ENCODE measurements around the gene GLI3. TPM values are rescaled to one million over a fixed set of nuclear protein-coding genes. Genes with fewer than 3 reads are reported as not detected.

The GLI3 gene
- total and polyA plus RNA-seq, 9 donors = 7.6 to 25.2 (median 15.6) TPM

- no peaks in the 10 kb centered on the region for H3K9me3 ChIP-seq (replicated peaks; ENCODE audit: control insufficient read depth, low read depth, low read length)
- H3K27me3 ChIP-seq (ENCODE audit: control insufficient read depth, insufficient read depth, low read length) = no peaks in the 10 kb centered on the region
- no peak overlapping the region for H3K4me3 ChIP-seq (ENCODE audit: low read length)
- no CpG with 5 or more reads among the region's 3 CpGs for whole genome bisulfite sequencing (ENCODE audit: insufficient coverage)
- peaks cover 2% of the 10 kb centered on the region for H3K36me3 ChIP-seq (ENCODE audit: control insufficient read depth, insufficient read depth, low read length)
- H3K27ac ChIP-seq (ENCODE audit: low read length) = no peak overlapping the region
- H3K4me1 ChIP-seq (ENCODE audit: control insufficient read depth, insufficient read depth, low read length) = peaks cover 32% of the 10 kb centered on the region
- no peak for DNase-seq
Measured at GRCh38 chr7:42103020-42103419, 134.0 kb downstream of the GLI3 start.

DNA sequence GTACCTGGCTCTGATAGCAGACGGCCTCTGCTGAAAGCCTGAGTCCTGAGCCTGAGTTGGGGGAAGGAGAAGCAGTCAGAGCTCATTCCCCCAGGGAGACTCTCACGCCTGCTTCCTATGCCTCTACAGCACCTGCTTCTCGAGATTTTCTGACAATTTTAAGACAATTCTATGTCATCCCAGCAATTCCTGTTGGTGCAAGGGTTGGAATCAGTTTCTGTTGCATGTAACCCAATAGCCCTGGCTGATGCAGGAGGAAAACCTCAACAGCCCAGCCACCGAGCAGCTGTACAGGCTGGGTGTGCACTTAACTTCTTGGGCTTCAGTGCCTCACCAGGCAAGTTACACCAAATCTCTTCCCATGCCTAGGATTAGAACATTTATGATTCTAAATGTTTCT, 134.7 kb downstream of the GLI3 start:
- WGBS (ENCODE audit: insufficient coverage) = 100% methylated on average over 1 of the region's 4 CpGs

GRCh38 chr7:42100156-42100508, 136.9 kb downstream of the GLI3 start:
- 100% methylated on average over 1 of the region's 2 CpGs for WGBS (ENCODE audit: insufficient coverage)
- Histone ChIP-seq H3K27me3 (ENCODE audit: control insufficient read depth, insufficient read depth, low read length) (no peaks in the 10 kb centered on the region), H3K36me3 (ENCODE audit: control insufficient read depth, insufficient read depth, low read length) (peaks cover 2% of the 10 kb centered on the region), H3K4me1 (ENCODE audit: control insufficient read depth, insufficient read depth, low read length) (peaks cover 31% of the 10 kb centered on the region), H3K4me3 (ENCODE audit: low read length) (no peak overlapping the region), H3K27ac (ENCODE audit: low read length) (no peak overlapping the region), H3K9me3 (replicated peaks; ENCODE audit: control insufficient read depth, low read depth, low read length) (no peaks in the 10 kb centered on the region)
- no peak for DNase-seq

More for the DNA sequence above, 134.7 kb downstream of the GLI3 start:
- Histone ChIP-seq H3K27ac (ENCODE audit: low read length) (no peak overlapping the region), H3K4me1 (ENCODE audit: control insufficient read depth, insufficient read depth, low read length) (peaks cover 32% of the 10 kb centered on the region), H3K9me3 (replicated peaks; ENCODE audit: control insufficient read depth, low read depth, low read length) (no peaks in the 10 kb centered on the region), H3K4me3 (ENCODE audit: low read length) (no peak overlapping the region), H3K36me3 (ENCODE audit: control insufficient read depth, insufficient read depth, low read length) (peaks cover 2% of the 10 kb centered on the region), H3K27me3 (ENCODE audit: control insufficient read depth, insufficient read depth, low read length) (no peaks in the 10 kb centered on the region)
- DNase-seq = no peak

GRCh38 chr7:42099470-42100155, 137.4 kb downstream of the GLI3 start:
- H3K4me1 ChIP-seq (ENCODE audit: control insufficient read depth, insufficient read depth, low read length) = peaks cover 31% of the 10 kb centered on the region
- H3K9me3 ChIP-seq (replicated peaks; ENCODE audit: control insufficient read depth, low read depth, low read length) = no peaks in the 10 kb centered on the region
- peaks cover 5% of the 10 kb centered on the region for H3K36me3 ChIP-seq (ENCODE audit: control insufficient read depth, insufficient read depth, low read length)
- no peaks in the 10 kb centered on the region for H3K27me3 ChIP-seq (ENCODE audit: control insufficient read depth, insufficient read depth, low read length)
- no peak overlapping the region for H3K27ac ChIP-seq (ENCODE audit: low read length)
- no peak for DNase-seq
- H3K4me3 ChIP-seq (ENCODE audit: low read length) = no peak overlapping the region
- 100% methylated on average over 1 of the region's 8 CpGs for WGBS (ENCODE audit: insufficient coverage)

DNA sequence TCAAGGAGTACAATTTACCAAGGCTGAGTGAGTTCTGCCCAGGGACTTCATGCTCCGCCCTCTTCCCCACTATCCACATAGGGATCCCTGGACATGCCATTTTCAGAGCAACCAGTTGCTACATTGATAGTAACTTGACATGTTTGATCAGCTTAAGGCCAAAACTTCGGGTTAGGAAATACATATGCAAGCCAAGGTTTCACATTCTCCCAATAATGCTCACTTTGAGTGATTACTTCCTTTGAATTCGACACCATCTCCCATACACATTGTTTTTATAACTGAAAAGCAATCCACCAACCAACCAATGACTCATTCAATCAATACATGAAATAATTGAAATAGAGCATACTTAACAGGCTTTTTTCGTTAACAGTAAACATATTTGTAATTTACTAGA, 137.9 kb downstream of the GLI3 start:
- Histone ChIP-seq H3K36me3 (ENCODE audit: control insufficient read depth, insufficient read depth, low read length) (peaks cover 5% of the 10 kb centered on the region), H3K27ac (ENCODE audit: low read length) (no peak overlapping the region), H3K27me3 (ENCODE audit: control insufficient read depth, insufficient read depth, low read length) (no peaks in the 10 kb centered on the region), H3K9me3 (replicated peaks; ENCODE audit: control insufficient read depth, low read depth, low read length) (no peaks in the 10 kb centered on the region), H3K4me3 (ENCODE audit: low read length) (no peak overlapping the region), H3K4me1 (ENCODE audit: control insufficient read depth, insufficient read depth, low read length) (peaks cover 31% of the 10 kb centered on the region)
- no CpG with 5 or more reads among the region's 4 CpGs for WGBS (ENCODE audit: insufficient coverage)
- no peak for DNase-seq

DNA sequence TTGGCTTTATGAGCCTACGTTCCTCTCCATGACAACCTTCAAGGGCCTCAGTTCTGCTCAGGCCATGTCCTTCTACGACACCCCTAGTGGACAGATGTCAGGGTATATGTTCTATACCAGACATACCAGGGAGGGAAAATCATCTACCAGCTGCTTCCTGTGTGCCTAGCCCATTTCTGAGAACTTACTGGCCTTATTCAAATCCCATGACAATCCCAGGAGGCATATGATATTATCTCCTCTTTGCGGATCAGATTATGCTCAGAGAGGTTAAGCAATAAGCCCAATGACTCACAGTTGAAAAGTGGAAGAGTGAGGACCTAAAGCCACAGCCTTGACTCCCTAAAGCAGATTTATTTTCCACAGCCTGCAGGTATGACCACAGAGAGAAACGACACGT, 139.3 kb downstream of the GLI3 start:
- Histone ChIP-seq H3K27me3 (ENCODE audit: control insufficient read depth, insufficient read depth, low read length) (no peaks in the 10 kb centered on the region), H3K4me3 (ENCODE audit: low read length) (no peak overlapping the region), H3K36me3 (ENCODE audit: control insufficient read depth, insufficient read depth, low read length) (peaks cover 5% of the 10 kb centered on the region), H3K4me1 (ENCODE audit: control insufficient read depth, insufficient read depth, low read length) (peaks cover 29% of the 10 kb centered on the region), H3K27ac (ENCODE audit: low read length) (peak overlapping the region; percentile 69), H3K9me3 (replicated peaks; ENCODE audit: control insufficient read depth, low read depth, low read length) (no peaks in the 10 kb centered on the region)
- no CpG with 5 or more reads among the region's 5 CpGs for WGBS (ENCODE audit: insufficient coverage)
- DNase-seq = peak; percentile 53

- 24% methylated on average over 3 of the region's 11 CpGs for WGBS (ENCODE audit: insufficient coverage)
- H3K9me3 ChIP-seq (replicated peaks; ENCODE audit: control insufficient read depth, low read depth, low read length) = no peaks in the 10 kb centered on the region
- H3K27me3 ChIP-seq (ENCODE audit: control insufficient read depth, insufficient read depth, low read length) = no peaks in the 10 kb centered on the region
- no peak overlapping the region for H3K4me3 ChIP-seq (ENCODE audit: low read length)
- peak; percentile 86 for DNase-seq
- H3K4me1 ChIP-seq (ENCODE audit: control insufficient read depth, insufficient read depth, low read length) = peaks cover 31% of the 10 kb centered on the region
- peaks cover 3% of the 10 kb centered on the region for H3K36me3 ChIP-seq (ENCODE audit: control insufficient read depth, insufficient read depth, low read length)
- peak overlapping the region; percentile 69 for H3K27ac ChIP-seq (ENCODE audit: low read length)
Measured at GRCh38 chr7:42096681-42097561, 140.1 kb downstream of the GLI3 start.

- DNase-seq = no peak
Measured at GRCh38 chr7:42096268-42096667, 140.7 kb downstream of the GLI3 start.

DNA sequence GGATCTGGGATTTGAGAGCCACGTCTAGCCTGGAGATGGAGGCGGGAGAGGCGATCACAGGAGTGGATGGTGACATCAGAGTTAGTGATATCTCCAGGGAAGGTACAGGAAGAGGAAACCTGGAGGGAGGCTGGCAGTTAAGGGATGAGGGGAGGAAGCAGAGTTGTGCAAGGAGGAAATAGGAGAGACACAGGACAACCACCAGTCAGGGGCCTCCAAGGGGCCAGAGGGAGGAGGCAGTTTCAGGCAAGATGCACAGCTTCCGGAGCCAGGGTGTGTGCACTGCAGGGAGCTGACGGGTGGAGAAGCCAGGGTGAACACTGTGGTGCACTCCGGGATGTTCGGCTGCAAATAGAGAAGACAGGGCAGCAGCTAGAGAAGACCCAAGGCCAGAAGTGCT, 141.2 kb downstream of the GLI3 start:
- no peak overlapping the region for H3K27ac ChIP-seq (ENCODE audit: low read length)
- 45% methylated on average over 7 of the region's 7 CpGs for WGBS (ENCODE audit: insufficient coverage)

More at GRCh38 chr7:42096268-42096667, 140.7 kb downstream of the GLI3 start:
- WGBS (ENCODE audit: insufficient coverage) = 38% methylated on average over 3 of the region's 8 CpGs
- Histone ChIP-seq H3K9me3 (replicated peaks; ENCODE audit: control insufficient read depth, low read depth, low read length) (no peaks in the 10 kb centered on the region), H3K4me3 (ENCODE audit: low read length) (no peak overlapping the region), H3K27ac (ENCODE audit: low read length) (peak overlapping the region; percentile 69), H3K36me3 (ENCODE audit: control insufficient read depth, insufficient read depth, low read length) (peaks cover 3% of the 10 kb centered on the region), H3K4me1 (ENCODE audit: control insufficient read depth, insufficient read depth, low read length) (peaks cover 38% of the 10 kb centered on the region), H3K27me3 (ENCODE audit: control insufficient read depth, insufficient read depth, low read length) (no peaks in the 10 kb centered on the region)

GRCh38 chr7:42093349-42093905, 143.6 kb downstream of the GLI3 start:
- Histone ChIP-seq H3K36me3 (ENCODE audit: control insufficient read depth, insufficient read depth, low read length) (peaks cover 3% of the 10 kb centered on the region), H3K27me3 (ENCODE audit: control insufficient read depth, insufficient read depth, low read length) (no peaks in the 10 kb centered on the region), H3K27ac (ENCODE audit: low read length) (no peak overlapping the region), H3K4me3 (ENCODE audit: low read length) (no peak overlapping the region), H3K9me3 (replicated peaks; ENCODE audit: control insufficient read depth, low read depth, low read length) (no peaks in the 10 kb centered on the region), H3K4me1 (ENCODE audit: control insufficient read depth, insufficient read depth, low read length) (peaks cover 42% of the 10 kb centered on the region)
- WGBS (ENCODE audit: insufficient coverage) = no CpG with 5 or more reads among the region's 2 CpGs
- DNase-seq = no peak

More for the DNA sequence above, 141.2 kb downstream of the GLI3 start:
- no peaks in the 10 kb centered on the region for H3K9me3 ChIP-seq (replicated peaks; ENCODE audit: control insufficient read depth, low read depth, low read length)
- H3K4me3 ChIP-seq (ENCODE audit: low read length) = no peak overlapping the region
- DNase-seq = no peak
- H3K36me3 ChIP-seq (ENCODE audit: control insufficient read depth, insufficient read depth, low read length) = peaks cover 3% of the 10 kb centered on the region
- no peaks in the 10 kb centered on the region for H3K27me3 ChIP-seq (ENCODE audit: control insufficient read depth, insufficient read depth, low read length)
- H3K4me1 ChIP-seq (ENCODE audit: control insufficient read depth, insufficient read depth, low read length) = peaks cover 40% of the 10 kb centered on the region
